ENCODE measurements around the gene WNT5B. TPM values are rescaled to one million over a fixed set of nuclear protein-coding genes. Genes with fewer than 3 reads are reported as not detected.

WNT5B gene
- total and polyA plus RNA-seq, 3 donors from 2014 or later = 4.6 to 5.8 (median 4.9) TPM

DNA sequence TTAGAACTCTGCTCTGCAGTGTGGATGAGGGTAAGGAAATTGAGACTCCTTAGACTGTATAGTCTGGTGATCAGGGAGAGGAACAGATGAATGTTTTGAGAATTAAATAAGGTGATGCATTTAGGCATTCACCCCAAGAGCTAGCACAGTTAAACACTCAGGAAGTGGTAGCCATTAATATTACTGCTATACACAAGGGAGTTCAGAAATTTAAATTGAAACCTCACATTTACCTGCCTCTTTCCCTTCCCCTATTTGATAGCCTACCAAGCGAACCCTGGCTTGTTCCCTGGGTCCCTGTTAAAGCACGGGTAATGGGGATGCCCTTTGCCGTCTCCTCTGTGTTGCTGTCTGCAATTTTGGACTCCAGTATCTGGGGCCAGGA lies 18.2 kb downstream of the WNT5B start:
- H3K27ac ChIP-seq = peak overlapping the region in 1 of 2 donors; percentile 50
- TF ChIP-seq CTCF (IDR thresholded peaks at IDR 0.05) (no peak), POLR2A (IDR thresholded peaks at IDR 0.05) (no peak)
- intact Hi-C loops (cut with DNase I; ENCODE audit: low total_unique reads) = no loop called here
- WGBS, 2 donors = 88 to 92% methylated on average over 3 of the region's 3 CpGs
- no peaks in the 10 kb centered on the region for H3K9me3 ChIP-seq
- no peak for DNase-seq
- H3K36me3 ChIP-seq (ENCODE audit: low read depth, missing control alignments) = no peaks in the 10 kb centered on the region
- no peaks in the 10 kb centered on the region for H3K27me3 ChIP-seq
- peaks cover 23% of the 10 kb centered on the region for H3K4me1 ChIP-seq
- H3K4me3 ChIP-seq = no peak overlapping the region

DNA sequence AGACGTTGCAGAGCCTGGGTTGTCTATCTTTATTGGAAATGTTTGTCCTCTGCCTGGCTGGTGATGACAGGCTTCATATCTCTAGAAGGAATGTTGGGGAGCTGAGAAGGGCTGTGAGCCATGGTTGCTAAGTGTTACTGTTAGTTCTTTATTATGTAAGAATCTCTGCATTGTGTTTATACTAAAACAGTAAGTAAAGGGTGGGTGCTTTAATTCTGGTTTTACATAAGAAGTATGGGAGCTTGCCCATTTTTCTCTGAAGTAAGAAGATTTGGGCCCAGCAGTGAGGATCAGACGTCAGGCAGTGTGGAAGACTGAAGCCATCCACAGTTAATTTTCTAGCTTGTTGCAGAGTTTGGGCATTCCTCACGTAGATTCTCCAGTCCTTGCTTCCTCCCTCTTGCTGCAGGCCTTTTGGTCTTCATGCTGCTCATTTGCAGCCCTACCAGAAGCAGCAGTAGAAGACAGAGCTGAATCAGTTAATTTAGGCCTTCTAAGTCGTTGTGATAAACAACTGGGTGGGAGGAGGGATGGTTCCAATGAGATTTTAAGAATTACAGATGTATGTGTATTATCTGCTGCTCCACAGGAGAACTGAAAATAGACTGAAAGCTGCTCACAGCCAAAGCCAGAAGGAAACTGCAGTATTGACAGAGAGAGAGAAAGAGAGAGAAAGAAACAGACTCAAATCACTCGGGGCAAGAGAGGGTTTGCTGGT lies 21.4 kb downstream of the WNT5B start:
- no peaks in the 10 kb centered on the region for H3K9me3 ChIP-seq
- no peak for DNase-seq
- H3K27ac ChIP-seq = peak overlapping the region; percentile 31 to 60
- intact Hi-C loops (cut with DNase I; ENCODE audit: low total_unique reads) = loop anchor here (5.0 kb wide), 1 partner anchor 142 kb away; no protein-coding TSS in a partner anchor
- peaks cover 8% of the 10 kb centered on the region for H3K4me1 ChIP-seq
- no peaks in the 10 kb centered on the region for H3K27me3 ChIP-seq
- H3K4me3 ChIP-seq = no peak overlapping the region
- no peaks in the 10 kb centered on the region for H3K36me3 ChIP-seq (ENCODE audit: low read depth, missing control alignments)
- WGBS, 2 donors = 41 to 43% methylated on average over 5 of the region's 5 CpGs
- TF ChIP-seq POLR2A (IDR thresholded peaks at IDR 0.05) (no peak), CTCF (IDR thresholded peaks at IDR 0.05) (no peak)

GRCh38 chr12:1650978-1651361 lies 21.9 kb downstream of the WNT5B start:
- Histone ChIP-seq H3K27ac (peak overlapping the region; percentile 31 to 60), H3K4me1 (peaks cover 8% of the 10 kb centered on the region), H3K4me3 (no peak overlapping the region), H3K27me3 (no peaks in the 10 kb centered on the region), H3K36me3 (ENCODE audit: low read depth, missing control alignments) (no peaks in the 10 kb centered on the region), H3K9me3 (no peaks in the 10 kb centered on the region)
- intact Hi-C loops (cut with DNase I; ENCODE audit: low total_unique reads) = loop anchor here (5.0 kb wide), 1 partner anchor 141 kb away; no protein-coding TSS in a partner anchor
- TF ChIP-seq POLR2A (IDR thresholded peaks at IDR 0.05) (no peak), CTCF (IDR thresholded peaks at IDR 0.05) (no peak)
- no peak for DNase-seq
- WGBS, 2 donors = 40 to 49% methylated on average over 6 of the region's 6 CpGs

GRCh38 chr12:1651946-1652345 lies 22.9 kb downstream of the WNT5B start:
- no peak for DNase-seq
- intact Hi-C loops (cut with DNase I; ENCODE audit: low total_unique reads) = loop anchor here (5.0 kb wide), 1 partner anchor 140 kb away; no protein-coding TSS in a partner anchor
- H3K36me3 ChIP-seq (ENCODE audit: low read depth, missing control alignments) = no peaks in the 10 kb centered on the region
- TF ChIP-seq POLR2A (IDR thresholded peaks at IDR 0.05) = no peak
- no peak for TF ChIP-seq CTCF (IDR thresholded peaks at IDR 0.05)
- no peaks in the 10 kb centered on the region for H3K9me3 ChIP-seq
- H3K4me3 ChIP-seq = no peak overlapping the region
- H3K27ac ChIP-seq = no peak overlapping the region
- no peaks in the 10 kb centered on the region for H3K27me3 ChIP-seq
- H3K4me1 ChIP-seq = peaks cover 11% of the 10 kb centered on the region
